ENCODE measurements around the gene METTL2A.
"Not testable (repeated sequence)": the region's sequence is repeated elsewhere in the genome, so short reads cannot be mapped to it uniquely, and the experiment has no call there.

Gene METTL2A

GRCh38 chr17:62473030-62473982, 49.6 kb downstream of the METTL2A start:
- DNase-seq, result not testable (repeated sequence)

DNA sequence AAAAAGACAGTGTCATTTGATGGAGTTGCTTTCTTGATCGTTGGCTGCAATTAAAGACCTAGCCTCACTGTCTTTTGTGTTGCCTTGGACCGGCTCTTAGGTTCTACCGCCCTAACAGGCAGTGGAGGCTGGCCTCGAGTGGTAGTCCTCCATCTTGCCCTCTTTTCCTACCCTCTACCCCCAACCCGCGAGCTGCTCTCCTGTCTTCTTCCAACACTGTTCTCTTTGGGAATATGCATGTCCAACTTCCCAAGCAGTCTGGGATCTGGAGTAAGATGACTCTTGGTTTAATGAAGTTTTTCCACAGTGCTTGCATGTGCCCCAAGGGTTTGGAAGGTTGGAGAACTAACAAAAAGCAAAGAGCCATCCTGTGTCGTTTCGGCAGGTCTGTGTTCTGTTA, 53.4 kb downstream of the METTL2A start:
- DNase-seq, result not testable (repeated sequence)

GRCh38 chr17:62477718-62478408, 54.2 kb downstream of the METTL2A start:
- peak in 1 of 2 donors; percentile 50 for DNase-seq

- peak; percentile 50 to 51 for DNase-seq
Measured at GRCh38 chr17:62478424-62478879, 54.8 kb downstream of the METTL2A start, which contains the start of gene TLK2. TSS of gene TLK2 (plus strand) at chr17:62478825. CDS start at chr17:62481126, 2,301 bp downstream.

DNA sequence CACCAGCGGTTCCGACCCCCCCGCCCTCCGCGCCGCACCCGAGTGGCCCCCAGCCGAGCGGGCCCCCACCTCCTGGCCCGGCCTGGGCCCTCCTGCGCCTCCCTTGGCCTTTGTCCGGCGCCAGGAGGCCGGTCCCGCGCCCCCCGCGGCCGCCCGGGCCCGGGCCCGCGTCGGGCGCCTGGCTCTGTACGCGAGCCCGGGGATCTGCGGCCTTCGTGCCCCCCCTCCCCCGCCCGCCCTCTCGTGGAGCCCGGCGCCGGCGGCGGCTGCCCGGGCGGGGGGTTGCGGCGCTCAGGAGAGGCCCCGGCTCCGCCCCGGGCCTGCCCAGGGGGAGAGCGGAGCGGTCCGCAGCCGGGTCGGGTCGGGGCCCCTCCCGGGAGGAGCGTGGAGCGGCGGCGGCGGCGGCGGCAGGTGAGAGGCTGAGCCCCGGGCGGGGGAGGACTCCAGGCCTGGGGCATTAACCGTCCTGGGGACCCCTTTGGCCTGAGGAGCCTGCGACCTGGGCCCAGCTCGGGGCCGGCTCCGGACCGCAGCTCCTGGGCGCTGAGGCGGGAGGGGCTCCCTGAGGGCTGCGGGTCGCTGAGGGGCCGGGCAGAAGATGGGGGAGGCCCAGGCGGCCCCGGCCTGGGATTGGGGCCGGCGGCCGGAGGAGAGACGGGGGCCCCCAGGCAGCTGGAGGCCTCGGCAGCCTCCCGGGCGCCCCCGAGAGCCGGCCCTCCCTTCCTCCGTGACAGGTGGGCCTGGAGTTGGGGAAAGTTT, 55.4 kb downstream of the METTL2A start:
- peak in 1 of 2 donors; percentile 29 for DNase-seq

- peak in 1 of 2 donors; percentile 8 for DNase-seq
Measured at GRCh38 chr17:62479639-62480258, 56.1 kb downstream of the METTL2A start.

GRCh38 chr17:62482553-62482952, 58.9 kb downstream of the METTL2A start:
- not testable (repeated sequence) for DNase-seq

DNA sequence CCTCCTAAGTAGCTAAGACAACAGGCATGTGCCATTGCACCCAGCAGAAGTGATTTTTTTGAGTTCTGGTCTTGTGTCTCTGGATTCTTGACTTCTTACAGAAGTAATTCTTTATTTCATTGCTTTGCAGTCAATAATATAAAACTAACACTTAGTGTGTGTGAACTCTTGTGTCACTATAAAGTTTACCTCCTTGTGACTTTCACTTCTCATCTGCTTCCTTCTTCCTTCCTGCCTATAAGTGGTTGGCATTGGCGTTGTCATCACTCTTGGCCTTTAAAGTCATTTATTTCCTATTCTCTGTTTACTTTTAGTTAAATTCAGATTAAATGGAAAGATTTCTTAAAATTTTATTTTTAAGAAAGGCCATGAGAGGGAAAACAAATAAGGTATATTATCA, 67.3 kb downstream of the METTL2A start:
- peak in 1 of 2 donors; percentile 43 for DNase-seq

DNA sequence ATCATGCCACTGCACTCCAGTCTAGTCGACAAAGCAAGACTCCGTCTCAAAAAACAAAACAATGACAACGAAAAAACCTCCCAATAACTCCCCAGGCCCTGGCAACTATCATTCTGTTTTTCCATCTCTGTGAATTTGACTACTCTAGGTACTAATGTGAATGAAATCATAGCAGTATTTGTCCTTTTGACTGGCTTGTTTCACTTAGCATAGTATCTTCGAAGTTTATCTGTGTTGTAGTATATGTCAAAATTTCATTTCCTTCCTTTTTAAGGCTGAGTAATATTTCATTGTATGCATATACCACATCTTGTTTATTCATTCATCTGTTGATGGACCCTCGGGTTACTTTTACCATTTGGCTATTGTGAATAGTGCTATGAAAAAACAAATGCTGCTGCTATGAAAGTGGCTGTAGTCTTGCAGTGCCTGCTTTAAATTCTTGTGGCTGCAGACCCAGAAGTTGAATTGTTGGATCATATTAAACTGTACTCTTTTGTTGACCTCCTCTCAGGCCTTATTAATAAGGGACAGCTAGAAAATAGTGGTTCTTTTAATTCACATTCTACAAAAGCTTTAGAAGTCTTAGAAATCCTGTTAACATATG, 69.5 kb downstream of the METTL2A start:
- not testable (repeated sequence) for DNase-seq

- DNase-seq, result not testable (repeated sequence)
Measured at GRCh38 chr17:62494073-62494472, 70.4 kb downstream of the METTL2A start.

GRCh38 chr17:62496344-62496743, 72.6 kb downstream of the METTL2A start:
- not testable (repeated sequence) for DNase-seq

GRCh38 chr17:62498796-62499195, 75.1 kb downstream of the METTL2A start:
- DNase-seq, result not testable (repeated sequence)

Measured in bone marrow (tissue), 2 donors.